ENCODE measurements around the gene FRY.

GRCh38 chr13:32028711-32029110 is 2.9 kb upstream of the FRY start:
- no peak for TF ChIP-seq CTCF (conservative IDR thresholded peaks at IDR 0.05)
- no peak for TF ChIP-seq EZH2 (IDR thresholded peaks at IDR 0.05; ENCODE audit: low read depth)

Data from PC-9 (cell line).